Activated CD4-positive, alpha-beta T cell treated with anti-CD3 and anti-CD28 coated beads for 4 hours (primary cell): ENCODE results near the gene MINAR1.

Source experiments
- DNase-seq, 2 donors: peaks; one replicate each; pipeline ENCODE4 v3.0.0-alpha.2; 2020

MINAR1 gene

DNA sequence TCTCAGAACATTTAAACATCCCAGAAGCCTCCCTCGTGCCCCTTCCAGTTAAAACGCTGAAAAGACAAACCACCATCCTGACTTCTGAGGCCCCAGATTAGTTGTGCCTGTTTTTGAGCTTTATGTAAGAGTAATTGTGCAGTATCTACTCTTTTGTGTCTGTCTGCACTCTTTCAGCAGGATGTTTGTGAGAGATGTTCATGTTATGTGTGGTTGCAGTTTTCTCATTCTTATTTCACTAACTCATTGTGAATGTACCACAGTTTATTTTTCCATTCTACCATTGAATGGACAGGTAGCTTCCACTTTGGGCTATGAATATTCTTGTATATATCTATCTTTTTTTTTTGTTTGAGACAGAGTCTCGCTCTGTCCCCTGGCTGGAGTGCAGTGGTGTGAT is 40.3 kb downstream of the MINAR1 start:
- no peak for DNase-seq

GRCh38 chr15:79474252-79474651 is 42.1 kb downstream of the MINAR1 start:
- no peak for DNase-seq

DNA sequence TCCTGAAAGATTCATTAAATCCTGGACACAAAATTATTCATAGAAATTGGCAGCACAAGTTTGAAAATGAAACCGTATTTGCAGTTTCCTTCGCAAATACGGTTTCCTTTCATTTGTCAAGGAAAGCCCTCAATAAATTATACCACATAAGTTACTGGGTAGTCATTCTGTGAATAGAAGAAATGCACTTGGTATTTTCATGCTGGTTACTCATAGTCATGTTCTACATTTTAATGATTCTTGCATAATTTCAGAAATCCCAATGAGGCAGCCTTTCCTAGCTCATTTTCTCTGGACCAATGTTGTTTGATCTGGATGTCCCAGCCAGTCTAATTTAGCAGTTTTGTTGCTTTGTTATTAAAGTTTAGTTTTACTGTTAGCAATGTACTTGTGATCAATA is 43.2 kb downstream of the MINAR1 start:
- DNase-seq: no peak

GRCh38 chr15:79478108-79478507 is 46.0 kb downstream of the MINAR1 start:
- DNase-seq: no peak

GRCh38 chr15:79479616-79480015 is 47.5 kb downstream of the MINAR1 start:
- DNase-seq: no peak

- no peak for DNase-seq
Measured at GRCh38 chr15:79481793-79482192, 49.7 kb downstream of the MINAR1 start.
